ENCODE measurements around the gene ACAA2.

- TF ChIP-seq EZH2phosphoT487 (IDR thresholded peaks at IDR 0.05; ENCODE audit: low read depth, severe bottlenecking, unreplicated experiment) (no peak), CTCF (IDR thresholded peaks at IDR 0.05; ENCODE audit: poor library complexity) (no peak)
Measured at GRCh38 chr18:49758263-49758610, 55.1 kb downstream of the ACAA2 start.
